Measurements from ENCODE around the gene CORO7.

DNA sequence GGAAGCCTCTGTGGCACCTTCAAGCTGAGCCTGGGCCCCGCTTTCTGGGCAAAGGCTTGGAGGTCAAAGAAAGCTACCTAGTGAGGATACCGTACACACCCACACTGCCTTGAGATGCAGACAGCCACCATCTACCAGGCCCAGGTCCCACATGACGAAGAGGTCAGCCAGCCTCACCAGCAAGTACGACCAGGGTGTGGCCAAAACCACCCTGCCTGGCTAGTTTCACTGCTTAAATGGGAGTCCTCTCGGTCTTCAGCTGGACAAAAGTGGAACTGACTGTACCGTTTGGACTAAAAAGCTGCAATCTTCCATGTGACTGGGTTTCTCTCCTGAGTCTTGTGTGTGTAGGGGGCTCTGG lies 23.2 kb downstream of the CORO7 start:
- TF ChIP-seq, protein P1, sequence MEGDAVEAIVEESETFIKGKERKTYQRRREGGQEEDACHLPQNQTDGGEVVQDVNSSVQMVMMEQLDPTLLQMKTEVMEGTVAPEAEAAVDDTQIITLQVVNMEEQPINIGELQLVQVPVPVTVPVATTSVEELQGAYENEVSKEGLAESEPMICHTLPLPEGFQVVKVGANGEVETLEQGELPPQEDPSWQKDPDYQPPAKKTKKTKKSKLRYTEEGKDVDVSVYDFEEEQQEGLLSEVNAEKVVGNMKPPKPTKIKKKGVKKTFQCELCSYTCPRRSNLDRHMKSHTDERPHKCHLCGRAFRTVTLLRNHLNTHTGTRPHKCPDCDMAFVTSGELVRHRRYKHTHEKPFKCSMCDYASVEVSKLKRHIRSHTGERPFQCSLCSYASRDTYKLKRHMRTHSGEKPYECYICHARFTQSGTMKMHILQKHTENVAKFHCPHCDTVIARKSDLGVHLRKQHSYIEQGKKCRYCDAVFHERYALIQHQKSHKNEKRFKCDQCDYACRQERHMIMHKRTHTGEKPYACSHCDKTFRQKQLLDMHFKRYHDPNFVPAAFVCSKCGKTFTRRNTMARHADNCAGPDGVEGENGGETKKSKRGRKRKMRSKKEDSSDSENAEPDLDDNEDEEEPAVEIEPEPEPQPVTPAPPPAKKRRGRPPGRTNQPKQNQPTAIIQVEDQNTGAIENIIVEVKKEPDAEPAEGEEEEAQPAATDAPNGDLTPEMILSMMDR (conservative IDR thresholded peaks at IDR 0.05 in 1 of 2, IDR thresholded peaks at IDR 0.05 in 1 of 2; ENCODE audit: extremely low read depth in 1 of 2, insufficient read depth in 1 of 2, low read depth in 1 of 2, low read length in 2 of 2): no peak
- TF ChIP-seq EZH2 (IDR thresholded peaks at IDR 0.05; ENCODE audit: borderline replicate concordance, low read length): no peak
